Measurements from ENCODE around the gene KLRK1. TPM values are rescaled to one million over a fixed set of nuclear protein-coding genes. Genes with fewer than 3 reads are reported as not detected.
A peak's percentile ranks its signal among the peaks of the same experiment; 100 is the strongest.
"Not testable (repeated sequence)": the region's sequence is repeated elsewhere in the genome, so short reads cannot be mapped to it uniquely, and the experiment has no call there.

Gene KLRK1
- total RNA-seq, 1 donor from 2014 or later: 12.8 TPM

DNA sequence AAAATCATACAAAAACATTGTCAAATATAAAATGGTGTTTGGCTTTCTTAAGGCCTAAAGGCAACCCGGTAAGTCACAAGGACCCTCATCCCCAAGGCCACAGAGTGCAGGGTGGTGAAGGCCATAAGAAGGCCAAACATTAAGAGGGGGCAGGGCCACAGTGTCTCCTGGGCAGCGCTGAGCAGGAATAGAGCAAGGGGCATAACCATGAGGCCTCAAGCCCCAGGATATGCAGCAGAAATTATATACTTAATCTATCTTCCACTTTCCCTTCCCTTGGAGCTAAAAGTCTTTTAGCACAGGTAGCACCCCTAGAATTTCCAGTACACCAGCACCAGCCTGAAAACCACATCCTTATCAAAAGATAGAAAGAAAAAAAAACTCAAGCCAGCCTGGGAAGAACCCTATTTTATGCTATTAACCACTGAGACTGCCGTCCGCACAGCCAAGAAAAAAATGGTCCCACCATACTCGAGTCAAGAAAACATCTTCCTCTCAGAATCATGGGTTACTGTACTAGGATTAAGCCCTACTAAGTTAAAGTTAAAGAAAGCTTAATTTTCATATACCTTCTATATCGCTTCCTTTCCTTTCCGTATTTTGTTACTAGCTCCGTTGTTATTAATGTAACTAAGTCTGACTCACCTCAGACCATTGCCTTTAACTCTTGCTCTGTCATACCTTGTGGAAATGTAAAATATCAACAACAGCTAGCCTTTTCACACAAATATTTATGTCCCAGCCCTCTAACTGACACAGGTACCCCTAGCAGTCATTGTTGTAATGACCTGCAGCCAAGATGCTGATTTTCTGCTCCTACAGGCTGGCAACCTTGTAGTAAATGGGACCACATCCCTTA is 20.1 kb downstream of the KLRK1 start:
- no peaks in the 10 kb centered on the region for H3K9me3 ChIP-seq
- no peaks in the 10 kb centered on the region for H3K36me3 ChIP-seq
- TF ChIP-seq, protein P1, sequence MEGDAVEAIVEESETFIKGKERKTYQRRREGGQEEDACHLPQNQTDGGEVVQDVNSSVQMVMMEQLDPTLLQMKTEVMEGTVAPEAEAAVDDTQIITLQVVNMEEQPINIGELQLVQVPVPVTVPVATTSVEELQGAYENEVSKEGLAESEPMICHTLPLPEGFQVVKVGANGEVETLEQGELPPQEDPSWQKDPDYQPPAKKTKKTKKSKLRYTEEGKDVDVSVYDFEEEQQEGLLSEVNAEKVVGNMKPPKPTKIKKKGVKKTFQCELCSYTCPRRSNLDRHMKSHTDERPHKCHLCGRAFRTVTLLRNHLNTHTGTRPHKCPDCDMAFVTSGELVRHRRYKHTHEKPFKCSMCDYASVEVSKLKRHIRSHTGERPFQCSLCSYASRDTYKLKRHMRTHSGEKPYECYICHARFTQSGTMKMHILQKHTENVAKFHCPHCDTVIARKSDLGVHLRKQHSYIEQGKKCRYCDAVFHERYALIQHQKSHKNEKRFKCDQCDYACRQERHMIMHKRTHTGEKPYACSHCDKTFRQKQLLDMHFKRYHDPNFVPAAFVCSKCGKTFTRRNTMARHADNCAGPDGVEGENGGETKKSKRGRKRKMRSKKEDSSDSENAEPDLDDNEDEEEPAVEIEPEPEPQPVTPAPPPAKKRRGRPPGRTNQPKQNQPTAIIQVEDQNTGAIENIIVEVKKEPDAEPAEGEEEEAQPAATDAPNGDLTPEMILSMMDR (IDR thresholded peaks at IDR 0.05): no peak
- no peak for TF ChIP-seq POLR2AphosphoS5 (IDR thresholded peaks at IDR 0.05; ENCODE audit: insufficient read depth in 1 of 2, low read depth in 1 of 2)
- no peak for TF ChIP-seq POLR2A (IDR thresholded peaks at IDR 0.05)
- intact Hi-C loops (cut with DNase I): no loop called here
- peak overlapping the region; percentile 39 for H3K27ac ChIP-seq
- no peak for DNase-seq (ENCODE audit: extremely low spot score in 2 of 2)
- H3K4me3 ChIP-seq: no peak overlapping the region
- H3K27me3 ChIP-seq: no peaks in the 10 kb centered on the region
- peaks cover 23% of the 10 kb centered on the region for H3K4me1 ChIP-seq

DNA sequence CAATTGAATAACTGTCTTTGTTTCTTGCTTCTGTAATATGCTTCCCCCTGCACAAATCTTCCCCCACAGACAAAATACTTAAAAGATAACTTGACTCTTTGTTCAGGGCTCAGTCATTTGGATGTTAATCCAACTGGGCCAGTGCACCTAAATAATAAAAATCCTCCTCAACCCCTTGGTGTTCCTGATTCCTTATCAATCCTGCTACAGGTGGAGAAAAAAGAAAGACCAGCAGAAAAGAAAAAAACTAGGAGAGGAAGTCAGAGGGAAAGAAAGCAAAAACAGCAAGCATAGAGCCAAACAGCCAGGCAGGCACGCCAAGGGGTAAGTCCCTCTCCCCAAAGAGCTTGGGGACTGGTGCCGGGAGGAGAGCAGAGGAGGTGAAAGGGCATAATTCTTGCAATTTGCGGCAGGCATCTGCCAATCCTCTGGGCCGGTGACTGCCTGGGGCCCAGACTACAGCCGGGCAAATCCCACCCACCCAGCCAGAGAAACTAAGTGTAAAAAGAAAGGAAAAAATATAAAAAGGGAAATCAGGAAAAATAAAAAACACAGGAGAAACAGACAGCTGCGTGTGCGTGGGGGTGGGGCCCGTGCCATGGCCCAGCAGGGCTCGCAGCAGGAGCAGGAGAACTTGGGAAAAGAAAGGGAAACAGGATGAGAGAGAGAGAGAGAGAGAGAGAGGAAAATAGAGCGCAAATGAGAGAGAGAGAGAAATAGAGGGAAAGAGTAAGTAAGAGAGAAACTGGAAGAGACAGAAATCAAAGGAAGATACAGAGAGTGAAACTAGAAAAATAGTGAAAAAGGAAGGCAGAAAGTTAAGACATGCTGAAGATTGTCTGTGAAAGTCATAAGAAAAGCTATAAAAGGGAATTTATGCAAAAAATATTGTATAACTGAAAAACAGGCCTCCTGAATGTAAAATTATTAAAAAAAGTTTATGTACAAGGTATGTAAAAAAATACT is 21.4 kb downstream of the KLRK1 start:
- Histone ChIP-seq H3K27me3 (no peaks in the 10 kb centered on the region), H3K36me3 (no peaks in the 10 kb centered on the region), H3K4me1 (peaks cover 28% of the 10 kb centered on the region), H3K27ac (peak overlapping the region; percentile 98), H3K9me3 (no peaks in the 10 kb centered on the region), H3K4me3 (no peak overlapping the region)
- no peak for DNase-seq (ENCODE audit: extremely low spot score in 2 of 2)
- TF ChIP-seq, protein P1 (IDR thresholded peaks at IDR 0.05): no peak
- no peak for TF ChIP-seq POLR2A (IDR thresholded peaks at IDR 0.05)
- TF ChIP-seq POLR2AphosphoS5 (IDR thresholded peaks at IDR 0.05; ENCODE audit: insufficient read depth in 1 of 2, low read depth in 1 of 2): no peak
- intact Hi-C loops (cut with DNase I): no loop called here

DNA sequence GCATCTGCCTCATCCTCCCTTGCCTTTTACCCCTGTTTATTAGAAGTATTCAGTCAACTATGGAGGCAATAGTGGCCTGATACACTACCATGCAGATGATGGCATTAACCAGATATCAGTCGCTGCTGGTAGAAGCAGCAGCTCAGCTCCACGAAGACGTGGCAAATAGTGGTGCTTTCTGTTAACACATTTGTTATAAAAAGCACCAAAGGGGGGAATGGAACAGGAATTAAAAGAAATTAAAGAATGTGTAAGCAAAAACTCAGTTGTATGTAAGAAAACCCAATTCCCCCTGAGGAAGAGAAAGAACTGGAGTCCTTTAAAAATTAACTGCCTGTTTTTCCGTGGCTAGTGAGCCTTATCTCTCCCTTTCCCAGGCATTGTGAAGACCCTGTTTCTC is 22.1 kb downstream of the KLRK1 start:
- H3K27me3 ChIP-seq; H3K4me3 ChIP-seq; DNase-seq (ENCODE audit: extremely low spot score in 2 of 2); H3K9me3 ChIP-seq; H3K36me3 ChIP-seq; intact Hi-C loops (cut with DNase I): not testable (repeated sequence)
- peaks cover 36% of the 10 kb centered on the region for H3K4me1 ChIP-seq
- H3K27ac ChIP-seq: peak overlapping the region; percentile 98

DNA sequence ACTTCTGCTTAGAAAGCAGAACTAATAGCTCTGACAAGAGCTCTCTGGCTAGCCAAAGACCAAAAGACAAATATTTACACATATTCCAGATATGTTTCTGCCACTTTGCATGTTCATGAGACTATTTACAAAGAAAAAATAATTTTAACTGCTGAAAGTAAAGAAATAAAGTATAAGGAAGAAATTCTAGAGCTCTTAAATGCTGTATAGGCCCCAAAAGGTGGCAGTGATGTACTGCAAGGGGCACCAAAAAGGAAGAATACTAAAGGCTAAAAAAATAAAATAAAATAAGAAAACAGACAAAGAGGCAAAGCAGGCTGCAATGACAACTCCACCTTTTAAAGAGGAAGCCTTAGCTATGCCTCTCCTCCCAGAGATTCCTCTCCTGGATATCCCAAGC is 23.0 kb downstream of the KLRK1 start:
- Histone ChIP-seq H3K27me3 (no peaks in the 10 kb centered on the region), H3K4me1 (peaks cover 33% of the 10 kb centered on the region), H3K9me3 (no peaks in the 10 kb centered on the region), H3K36me3 (no peaks in the 10 kb centered on the region), H3K4me3 (no peak overlapping the region), H3K27ac (peak overlapping the region; percentile 98)
- no peak for TF ChIP-seq POLR2A (IDR thresholded peaks at IDR 0.05)
- TF ChIP-seq, protein P1 (IDR thresholded peaks at IDR 0.05): peak in 1 of 3 experiments; percentile 6
- intact Hi-C loops (cut with DNase I): no loop called here
- no peak for DNase-seq (ENCODE audit: extremely low spot score in 2 of 2)

DNA sequence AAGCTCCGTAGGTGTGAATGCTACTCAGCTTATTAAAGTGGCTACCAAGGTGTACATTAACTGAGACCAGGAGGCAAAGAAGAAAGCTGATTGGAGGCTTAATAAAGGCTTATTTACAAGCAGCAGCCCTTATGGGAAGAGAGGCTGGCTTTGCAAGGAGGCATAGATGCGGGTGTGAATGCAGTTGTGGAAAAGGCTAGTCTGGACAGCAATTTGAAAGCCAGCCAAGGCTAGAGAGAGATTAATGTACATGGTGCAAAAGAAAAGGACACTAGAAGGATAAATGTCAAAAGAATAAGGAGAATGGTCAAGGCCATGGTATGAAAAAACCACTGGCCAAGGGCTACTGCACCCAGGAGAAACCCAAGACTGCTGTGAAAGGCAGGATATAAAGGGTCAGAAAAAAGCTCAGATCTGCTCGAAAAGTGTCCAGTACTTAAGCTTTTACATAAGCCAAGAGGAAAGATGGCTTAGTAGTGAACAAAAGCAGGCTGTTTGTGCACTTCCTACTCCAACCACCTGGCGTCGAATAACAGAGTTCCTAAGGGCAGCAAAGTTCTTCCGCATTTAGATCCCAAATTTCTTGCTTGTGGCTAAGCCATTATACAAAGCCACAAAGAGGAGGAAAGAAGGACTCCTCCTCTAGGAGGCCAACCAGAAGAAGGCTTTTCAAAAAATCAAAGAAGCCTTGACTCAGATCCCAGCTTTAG is 24.0 kb downstream of the KLRK1 start:
- peak overlapping the region; percentile 98 for H3K27ac ChIP-seq
- intact Hi-C loops (cut with DNase I): no loop called here
- peaks cover 40% of the 10 kb centered on the region for H3K4me1 ChIP-seq
- no peaks in the 10 kb centered on the region for H3K9me3 ChIP-seq
- H3K36me3 ChIP-seq: no peaks in the 10 kb centered on the region
- peak overlapping the region; percentile 61 to 65 for H3K4me3 ChIP-seq
- TF ChIP-seq POLR2AphosphoS5 (IDR thresholded peaks at IDR 0.05; ENCODE audit: insufficient read depth in 1 of 2, low read depth in 1 of 2) (no peak), POLR2A (IDR thresholded peaks at IDR 0.05) (no peak)
- TF ChIP-seq, protein P1 (IDR thresholded peaks at IDR 0.05): peak in 1 of 3 experiments; percentile 5
- DNase-seq (ENCODE audit: extremely low spot score in 2 of 2): no peak
- H3K27me3 ChIP-seq: no peaks in the 10 kb centered on the region

All from vagina (tissue), 2 donors.